Subcutaneous abdominal adipose tissue (tissue), 5 donors: ENCODE results near the gene IL17RD.

Experiments
- H3K27ac ChIP-seq: one replicate; pipeline ENCODE4 v1.7.0; 2013; ENCODE audit warnings: low read depth, mild to moderate bottlenecking, inconsistent platforms, low read length, moderate library complexity
- H3K27me3 ChIP-seq, 5 donors: one replicate each; pipeline ENCODE4 v1.7.0; 2013; ENCODE audit warnings: low read length in 5 of 5, inconsistent platforms in 1 of 5; ENCODE audit not compliant: control insufficient read depth in 5 of 5, insufficient read depth in 4 of 5
- H3K36me3 ChIP-seq, 5 donors: one replicate each; pipeline ENCODE4 v1.7.0; 2013; ENCODE audit warnings: low read length in 5 of 5; ENCODE audit not compliant: control insufficient read depth in 5 of 5, insufficient read depth in 5 of 5
- H3K4me1 ChIP-seq, 5 donors: one replicate each; pipeline ENCODE4 v1.7.0; 2013; ENCODE audit warnings: low read length in 5 of 5, mild to moderate bottlenecking in 3 of 5, moderate library complexity in 1 of 5; ENCODE audit not compliant: control insufficient read depth in 5 of 5, insufficient read depth in 5 of 5
- H3K4me3 ChIP-seq, 5 donors: one replicate each; pipeline ENCODE4 v1.7.0; 2013; ENCODE audit warnings: low read length in 5 of 5, low read depth in 1 of 5
- H3K9ac ChIP-seq, 5 donors: one replicate each; pipeline ENCODE4 v1.7.0; 2013; ENCODE audit warnings: low read length in 5 of 5, mild to moderate bottlenecking in 4 of 5, moderate library complexity in 3 of 5
- H3K9me3 ChIP-seq, 5 donors: one replicate each; pipeline ENCODE4 v1.7.0; 2013; ENCODE audit warnings: low read length in 5 of 5; ENCODE audit not compliant: control insufficient read depth in 5 of 5
- donor health status: healthy.
- donor health status: healthy.
- donor health status: healthy.
- donor health status: healthy.
- donor health status: healthy.

IL17RD gene

DNA sequence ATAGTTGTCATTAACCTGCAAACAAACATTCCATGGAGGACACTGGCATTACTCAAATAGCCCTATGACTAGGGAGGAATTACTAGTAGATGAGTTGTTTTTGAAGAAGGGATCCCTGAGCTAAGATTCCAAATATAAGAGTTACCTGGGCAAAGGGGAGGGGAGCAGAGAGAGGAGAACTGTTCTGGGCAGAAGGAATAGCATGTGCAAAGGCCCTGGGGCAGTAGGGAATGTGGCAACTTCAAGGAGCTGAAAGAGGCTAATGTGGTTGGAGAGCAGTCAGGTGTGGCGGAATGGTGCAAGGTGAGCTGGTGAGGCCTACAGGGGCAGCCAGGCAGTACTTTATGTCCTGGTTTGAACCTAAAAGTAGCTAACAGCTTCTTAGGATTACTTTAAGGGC is 5.8 kb upstream of the IL17RD start:
- Histone ChIP-seq H3K9me3 (no peaks in the 10 kb centered on the region), H3K27me3 (peaks cover 0 to 10% (median 3%) of the 10 kb centered on the region in 5 donors), H3K4me3 (no peak overlapping the region), H3K4me1 (peaks cover 0 to 10% (median 9%) of the 10 kb centered on the region in 5 donors), H3K27ac (no peak overlapping the region), H3K36me3 (no peaks in the 10 kb centered on the region), H3K9ac (no peak overlapping the region)

DNA sequence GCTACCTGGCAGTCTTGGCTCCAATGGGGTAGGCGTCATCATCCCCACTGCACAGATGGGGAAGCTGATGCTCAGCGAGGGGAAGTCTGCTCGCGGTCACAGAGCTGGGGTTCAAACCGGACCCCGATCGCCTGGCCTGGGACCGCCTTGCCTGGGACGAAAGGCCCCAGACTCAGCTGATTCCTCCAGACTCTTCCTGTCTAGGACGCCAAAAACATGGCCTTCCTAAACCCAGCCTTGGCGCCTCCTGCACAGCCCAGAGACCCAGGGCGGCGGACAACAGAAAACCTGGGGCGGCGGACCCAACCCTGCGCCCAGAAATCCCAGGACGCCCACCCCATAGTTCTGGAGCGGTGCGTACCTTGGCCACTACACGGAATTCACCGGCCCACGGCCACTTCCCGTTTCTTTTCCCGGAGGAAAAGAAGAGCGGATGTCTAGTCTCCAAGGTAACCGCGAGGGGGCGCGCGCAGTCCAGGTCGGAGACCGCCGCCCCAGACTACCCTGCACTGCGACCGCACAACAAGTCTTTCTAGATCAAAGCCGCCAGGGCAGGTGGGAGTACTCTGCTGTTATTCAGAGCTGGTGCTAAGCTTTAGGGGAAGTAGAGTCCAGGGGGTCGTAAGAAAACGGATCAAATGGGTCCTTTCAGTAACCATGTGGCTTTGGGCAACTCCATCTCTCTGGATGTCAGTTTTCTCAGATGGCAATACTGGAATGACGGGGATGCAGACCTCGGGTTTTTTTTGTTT is 4.9 kb upstream of the IL17RD start:
- Histone ChIP-seq H3K27ac (no peak overlapping the region), H3K9me3 (no peaks in the 10 kb centered on the region), H3K4me1 (peaks cover 0 to 11% (median 10%) of the 10 kb centered on the region in 5 donors), H3K9ac (peak overlapping the region in 2 of 5 donors; percentile 62 to 70), H3K4me3 (peak overlapping the region; percentile 49 to 73 (median 65)), H3K36me3 (no peaks in the 10 kb centered on the region), H3K27me3 (peaks cover 0 to 13% (median 3%) of the 10 kb centered on the region in 5 donors)

DNA sequence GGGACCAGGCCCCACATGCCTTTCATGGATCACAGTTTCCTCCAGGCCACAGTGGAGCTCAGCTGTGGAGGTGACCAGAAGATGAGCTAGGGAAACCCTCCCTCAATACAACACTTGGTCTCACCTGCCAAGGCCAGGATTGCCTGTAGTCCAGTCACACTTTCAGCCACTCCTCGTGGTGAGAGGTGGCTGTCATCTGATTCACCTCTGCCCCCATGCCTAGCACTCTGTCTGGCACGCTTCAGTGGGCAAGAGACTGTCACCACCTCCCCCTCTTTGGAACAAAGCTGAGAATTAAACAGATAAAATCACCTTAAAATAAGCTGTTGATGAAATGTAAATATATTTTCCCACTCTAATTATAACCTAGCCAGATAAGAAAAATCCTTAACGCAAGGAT is 4.0 kb upstream of the IL17RD start:
- no peaks in the 10 kb centered on the region for H3K36me3 ChIP-seq
- H3K9ac ChIP-seq: no peak overlapping the region
- no peak overlapping the region for H3K27ac ChIP-seq
- peaks cover 0 to 21% (median 19%) of the 10 kb centered on the region in 5 donors for H3K4me1 ChIP-seq
- no peaks in the 10 kb centered on the region for H3K9me3 ChIP-seq
- no peak overlapping the region for H3K4me3 ChIP-seq
- H3K27me3 ChIP-seq: peaks cover 0 to 16% (median 8%) of the 10 kb centered on the region in 5 donors

DNA sequence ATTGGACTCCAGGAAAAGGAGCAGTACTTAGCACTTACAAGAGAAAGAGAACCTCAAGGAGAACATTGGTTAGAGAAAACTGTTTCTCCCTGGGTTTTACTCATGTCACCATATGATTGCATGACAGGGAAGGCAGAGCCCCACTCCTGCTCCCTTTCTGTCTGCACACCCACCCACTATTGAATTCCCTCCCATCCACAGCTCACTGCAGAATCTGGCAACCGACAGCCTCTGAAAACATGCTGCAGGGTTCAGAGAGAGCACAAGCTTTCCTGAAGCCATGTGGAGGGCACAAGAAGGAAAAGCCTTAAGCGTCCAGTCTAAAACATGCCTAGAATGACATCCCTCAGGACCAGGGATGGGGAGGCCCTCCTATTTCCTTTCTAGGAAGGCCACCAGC is 3.0 kb upstream of the IL17RD start:
- H3K4me3 ChIP-seq: no peak overlapping the region
- peaks cover 0 to 26% (median 24%) of the 10 kb centered on the region in 5 donors for H3K4me1 ChIP-seq
- H3K27ac ChIP-seq: no peak overlapping the region
- H3K36me3 ChIP-seq: no peaks in the 10 kb centered on the region
- H3K9ac ChIP-seq: no peak overlapping the region
- peaks cover 0 to 18% (median 14%) of the 10 kb centered on the region in 5 donors for H3K27me3 ChIP-seq
- no peaks in the 10 kb centered on the region for H3K9me3 ChIP-seq

DNA sequence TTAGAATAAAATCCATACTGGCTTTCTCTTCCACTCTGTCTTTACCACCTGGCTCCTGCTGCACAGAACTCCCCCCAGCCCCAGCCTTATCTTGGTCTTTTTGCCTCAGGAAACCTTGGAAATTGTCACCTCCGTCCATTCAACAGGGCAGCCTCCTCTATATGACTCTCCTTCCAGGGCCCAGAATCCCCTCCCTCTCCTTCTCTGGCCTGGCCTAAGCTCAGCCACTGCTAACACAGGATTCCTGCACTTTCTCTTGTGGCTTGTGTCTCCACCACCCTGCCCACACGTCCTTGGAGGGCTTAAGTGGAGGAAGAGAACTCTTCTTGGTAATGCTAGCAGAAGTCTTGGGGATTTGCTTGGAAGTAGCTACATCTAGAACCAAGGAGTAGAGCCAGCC is 1.5 kb upstream of the IL17RD start:
- Histone ChIP-seq H3K27me3 (peaks cover 0 to 29% (median 25%) of the 10 kb centered on the region in 5 donors), H3K4me1 (peaks cover 0 to 29% (median 25%) of the 10 kb centered on the region in 5 donors), H3K36me3 (no peaks in the 10 kb centered on the region), H3K4me3 (no peak overlapping the region), H3K27ac (no peak overlapping the region), H3K9ac (no peak overlapping the region), H3K9me3 (no peaks in the 10 kb centered on the region)

DNA sequence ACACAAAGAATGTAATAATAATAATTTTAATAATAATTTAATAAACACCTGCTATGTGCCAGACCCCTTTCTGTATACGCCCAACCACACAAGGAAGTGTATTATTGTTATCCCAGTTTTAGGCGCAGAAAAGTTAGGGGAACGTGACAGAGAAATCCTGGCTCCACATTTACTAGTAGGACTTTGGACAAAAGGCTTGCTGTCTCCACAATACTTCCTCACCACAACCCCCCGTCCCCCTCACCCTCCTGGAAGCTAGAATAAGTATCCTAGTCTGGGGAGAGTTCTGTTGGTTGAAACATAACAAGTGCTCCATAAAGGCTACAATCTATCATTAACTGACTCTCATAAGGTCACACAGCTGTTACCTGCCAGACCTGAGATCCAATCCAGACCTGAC is 488 bp upstream of the IL17RD start:
- Histone ChIP-seq H3K27ac (no peak overlapping the region), H3K4me1 (peaks cover 0 to 29% (median 28%) of the 10 kb centered on the region in 5 donors)

DNA sequence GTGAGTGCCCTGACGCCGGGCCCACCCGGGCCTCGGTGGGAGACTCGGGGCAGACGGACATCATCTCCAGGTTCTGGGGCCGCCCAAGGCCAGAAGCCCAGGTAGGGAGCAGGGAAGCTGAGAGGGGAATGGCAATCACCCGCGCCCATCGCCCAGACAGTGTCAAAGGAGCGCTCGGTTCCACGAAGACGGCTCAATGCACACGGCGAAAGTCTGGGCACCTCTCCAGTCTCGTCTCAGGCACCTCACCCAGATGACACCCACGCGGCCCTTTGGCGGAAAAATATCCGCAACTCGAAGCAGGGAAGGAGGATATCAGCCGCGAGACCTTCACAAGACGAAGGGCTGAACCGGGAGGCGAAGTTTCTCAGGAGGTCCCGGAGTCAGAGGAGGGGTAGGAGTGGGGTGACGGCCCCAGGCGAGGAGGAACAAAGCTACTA is 916 bp downstream of the IL17RD start:
- Histone ChIP-seq H3K9ac (peak overlapping the region in 3 of 5 donors; percentile 44 to 64 (median 48)), H3K4me3 (peak overlapping the region; percentile 67 to 79 (median 76)), H3K36me3 (no peaks in the 10 kb centered on the region), H3K9me3 (no peaks in the 10 kb centered on the region), H3K27me3 (peaks cover 4 to 35% (median 29%) of the 10 kb centered on the region in 5 donors), H3K27ac (no peak overlapping the region), H3K4me1 (peaks cover 3 to 25% (median 20%) of the 10 kb centered on the region in 5 donors)

More for the DNA sequence above, 488 bp upstream of the IL17RD start:
- Histone ChIP-seq H3K9ac (no peak overlapping the region), H3K9me3 (no peaks in the 10 kb centered on the region), H3K4me3 (no peak overlapping the region), H3K27me3 (peaks cover 4 to 30% (median 25%) of the 10 kb centered on the region in 5 donors), H3K36me3 (no peaks in the 10 kb centered on the region)

DNA sequence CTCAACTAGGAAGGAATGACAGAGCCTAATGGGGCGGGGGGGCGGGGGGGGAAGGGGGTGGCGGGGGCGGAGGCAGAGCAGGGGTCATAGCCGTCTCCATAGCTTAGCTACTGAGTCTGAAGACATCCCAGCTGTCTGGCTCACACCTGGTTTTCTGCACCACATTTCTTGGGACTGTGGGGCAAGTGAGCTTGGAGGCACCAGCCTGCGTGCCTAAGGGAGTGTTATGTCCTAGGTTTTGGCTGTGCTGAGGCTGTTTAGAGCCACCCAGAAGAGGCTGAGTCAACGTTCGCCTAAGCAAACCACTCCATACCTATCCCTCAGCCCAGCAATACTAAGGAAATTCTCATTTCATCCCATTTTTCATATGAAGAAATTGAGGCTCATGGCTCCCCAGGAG is 1.4 kb downstream of the IL17RD start:
- Histone ChIP-seq H3K27me3 (peaks cover 4 to 33% (median 29%) of the 10 kb centered on the region in 5 donors), H3K27ac (no peak overlapping the region), H3K36me3 (no peaks in the 10 kb centered on the region), H3K9me3 (no peaks in the 10 kb centered on the region), H3K4me3 (peak overlapping the region; percentile 31 to 79 (median 72)), H3K4me1 (peaks cover 3 to 26% (median 20%) of the 10 kb centered on the region in 5 donors), H3K9ac (no peak overlapping the region)

DNA sequence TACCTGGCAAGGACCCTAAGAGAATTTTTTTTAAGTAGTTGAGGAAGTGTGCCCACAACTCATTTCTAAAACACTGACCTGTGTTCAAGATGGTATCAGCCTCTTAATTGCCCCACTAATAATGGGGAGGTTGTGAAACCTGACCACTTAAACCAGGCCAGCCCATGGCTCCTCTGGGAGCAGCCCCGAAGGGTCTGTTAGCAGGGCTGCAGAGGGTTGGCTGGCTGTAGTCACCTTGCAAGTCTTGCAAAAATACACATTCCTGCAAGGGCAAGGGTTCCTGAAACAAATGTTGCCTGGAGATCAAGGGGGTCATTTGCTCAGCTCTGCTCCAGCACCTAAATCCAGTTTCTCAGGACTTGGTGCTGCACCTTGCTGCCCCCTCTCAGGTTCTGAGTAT is 3.2 kb downstream of the IL17RD start:
- Histone ChIP-seq H3K4me1 (peaks cover 3 to 26% (median 20%) of the 10 kb centered on the region in 5 donors), H3K27me3 (peaks cover 9 to 36% (median 31%) of the 10 kb centered on the region in 5 donors), H3K9ac (no peak overlapping the region), H3K4me3 (no peak overlapping the region), H3K36me3 (no peaks in the 10 kb centered on the region), H3K27ac (no peak overlapping the region), H3K9me3 (no peaks in the 10 kb centered on the region)

DNA sequence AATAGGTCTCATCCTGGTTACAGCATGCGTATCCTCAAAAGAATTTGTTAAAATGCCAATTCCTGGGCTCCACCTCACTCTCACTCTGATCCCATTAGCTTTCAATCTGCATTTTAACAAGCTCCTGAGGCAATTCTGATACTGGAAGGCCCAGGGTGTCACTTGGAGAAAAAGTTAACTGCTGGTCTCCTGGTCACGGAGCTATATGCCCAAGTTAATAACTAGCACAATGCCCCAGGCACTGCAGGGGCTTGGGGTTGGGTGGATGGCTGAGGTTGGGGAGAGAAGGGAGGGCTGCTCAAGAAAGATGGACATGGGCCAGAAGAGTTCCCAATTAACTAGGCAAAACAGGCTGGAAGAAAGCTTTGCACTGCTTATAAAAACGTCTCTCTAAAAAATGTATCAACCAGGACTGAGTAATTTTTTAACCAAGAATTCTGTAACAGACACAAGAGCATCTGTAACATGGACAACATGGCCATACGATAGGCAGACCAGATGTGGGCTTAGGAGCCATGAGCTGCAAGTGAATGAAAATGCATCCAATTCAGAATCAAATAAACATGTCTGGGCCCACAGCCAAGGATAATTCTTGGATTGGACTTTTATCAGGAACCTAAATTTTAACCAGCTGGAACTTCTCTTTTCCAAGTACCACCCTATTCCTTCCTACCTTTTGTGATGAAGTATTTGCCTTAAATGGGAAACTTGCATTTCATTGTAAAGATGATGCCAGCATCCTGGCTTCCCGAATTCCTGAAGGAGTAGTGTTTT is 4.2 kb downstream of the IL17RD start:
- no peaks in the 10 kb centered on the region for H3K36me3 ChIP-seq
- no peak overlapping the region for H3K27ac ChIP-seq
- H3K4me3 ChIP-seq: no peak overlapping the region
- H3K9me3 ChIP-seq: no peaks in the 10 kb centered on the region
- H3K27me3 ChIP-seq: peaks cover 11 to 42% (median 25%) of the 10 kb centered on the region in 5 donors
- peaks cover 3 to 26% (median 20%) of the 10 kb centered on the region in 5 donors for H3K4me1 ChIP-seq
- no peak overlapping the region for H3K9ac ChIP-seq
